ENCODE results near the gene SH3GLB1.

GRCh38 chr1:86750076-86750475 is 45.7 kb downstream of the SH3GLB1 start:
- TF ChIP-seq SIN3A (IDR thresholded peaks at IDR 0.05; ENCODE audit: low read depth), result no peak
- no peak for TF ChIP-seq CBX3 (IDR thresholded peaks at IDR 0.05; ENCODE audit: low read depth)
- TF ChIP-seq, protein P1, sequence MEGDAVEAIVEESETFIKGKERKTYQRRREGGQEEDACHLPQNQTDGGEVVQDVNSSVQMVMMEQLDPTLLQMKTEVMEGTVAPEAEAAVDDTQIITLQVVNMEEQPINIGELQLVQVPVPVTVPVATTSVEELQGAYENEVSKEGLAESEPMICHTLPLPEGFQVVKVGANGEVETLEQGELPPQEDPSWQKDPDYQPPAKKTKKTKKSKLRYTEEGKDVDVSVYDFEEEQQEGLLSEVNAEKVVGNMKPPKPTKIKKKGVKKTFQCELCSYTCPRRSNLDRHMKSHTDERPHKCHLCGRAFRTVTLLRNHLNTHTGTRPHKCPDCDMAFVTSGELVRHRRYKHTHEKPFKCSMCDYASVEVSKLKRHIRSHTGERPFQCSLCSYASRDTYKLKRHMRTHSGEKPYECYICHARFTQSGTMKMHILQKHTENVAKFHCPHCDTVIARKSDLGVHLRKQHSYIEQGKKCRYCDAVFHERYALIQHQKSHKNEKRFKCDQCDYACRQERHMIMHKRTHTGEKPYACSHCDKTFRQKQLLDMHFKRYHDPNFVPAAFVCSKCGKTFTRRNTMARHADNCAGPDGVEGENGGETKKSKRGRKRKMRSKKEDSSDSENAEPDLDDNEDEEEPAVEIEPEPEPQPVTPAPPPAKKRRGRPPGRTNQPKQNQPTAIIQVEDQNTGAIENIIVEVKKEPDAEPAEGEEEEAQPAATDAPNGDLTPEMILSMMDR (IDR thresholded peaks at IDR 0.05 in 2 of 3, conservative IDR thresholded peaks at IDR 0.05 in 1 of 3; ENCODE audit: borderline replicate concordance in 1 of 3, insufficient read depth in 1 of 3, low read depth in 2 of 3, low read length in 2 of 3), result no peak
- TF ChIP-seq EGR1 (IDR thresholded peaks at IDR 0.05; ENCODE audit: low read depth), result no peak
- TF ChIP-seq YY1 (IDR thresholded peaks at IDR 0.05; ENCODE audit: extremely low read depth, insufficient replicate concordance, low read depth, low read length), result no peak
- TF ChIP-seq REST (IDR thresholded peaks at IDR 0.05; ENCODE audit: low read depth), result no peak
- TF ChIP-seq ZNF274 (IDR thresholded peaks at IDR 0.05; ENCODE audit: low read depth, low read length), result no peak
- no peak for TF ChIP-seq POLR2AphosphoS5 (IDR thresholded peaks at IDR 0.05; ENCODE audit: low read depth, low read length)
- TF ChIP-seq CEBPB (IDR thresholded peaks at IDR 0.05; ENCODE audit: low read depth), result no peak
- TF ChIP-seq POLR2A (IDR thresholded peaks at IDR 0.05; ENCODE audit: borderline replicate concordance, extremely low read depth, insufficient read depth, insufficient read length), result no peak
- TF ChIP-seq JUND (IDR thresholded peaks at IDR 0.05), result no peak
- no peak for TF ChIP-seq RAD21 (IDR thresholded peaks at IDR 0.05; ENCODE audit: low read depth)
- no peak for TF ChIP-seq ATF3 (IDR thresholded peaks at IDR 0.05)
- TF ChIP-seq SP1 (IDR thresholded peaks at IDR 0.05; ENCODE audit: low read depth), result no peak
